NCI-H187 (cell line): ENCODE results near the gene ZGLP1.
A peak's percentile ranks its signal among the peaks of the same experiment; 100 is the strongest.

ENCODE experiments used
- DNase-seq, 2 experiments: peaks; one replicate each; lab custom pipeline; 2025; lab: John Stamatoyannopoulos, UW

ZGLP1 gene

DNA sequence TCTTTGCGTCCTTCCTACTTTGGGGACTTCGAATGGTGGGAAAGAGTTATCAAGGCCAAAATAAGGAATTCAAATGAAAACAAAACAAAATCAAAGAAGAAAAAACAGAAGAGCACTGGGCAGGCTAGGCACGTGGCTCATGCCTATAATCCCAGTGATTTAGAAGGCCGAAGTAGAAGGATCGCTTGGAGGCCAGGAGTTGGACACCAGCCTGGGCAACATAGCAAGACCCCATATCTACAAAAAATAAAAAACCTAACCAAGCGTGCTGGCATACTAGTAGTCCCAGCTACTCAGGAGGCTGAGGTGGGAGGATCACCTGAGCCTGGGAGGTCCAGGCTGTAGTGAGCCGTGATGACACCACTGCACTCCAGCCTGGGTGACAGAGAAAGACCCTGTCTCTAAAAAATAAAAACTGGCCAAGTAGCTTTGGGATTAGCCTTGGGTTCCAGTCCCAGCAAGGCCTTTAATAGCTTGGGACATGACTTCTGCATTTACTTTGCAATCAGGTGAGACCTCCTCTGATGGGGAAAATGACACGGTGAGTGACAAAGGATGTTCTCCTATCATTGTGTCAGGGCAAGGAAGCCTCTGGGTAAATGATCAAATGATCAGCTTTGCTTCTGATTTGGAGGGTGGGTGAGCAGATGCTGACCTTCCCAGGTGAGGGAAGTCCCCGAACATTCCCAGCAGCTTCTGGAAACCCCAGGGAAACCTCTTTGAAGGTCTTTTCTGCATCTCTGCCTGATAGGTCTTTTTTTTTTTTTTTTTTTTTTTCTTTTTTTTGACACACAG is 31.6 kb downstream of the ZGLP1 start:
- DNase-seq, result no peak

DNA sequence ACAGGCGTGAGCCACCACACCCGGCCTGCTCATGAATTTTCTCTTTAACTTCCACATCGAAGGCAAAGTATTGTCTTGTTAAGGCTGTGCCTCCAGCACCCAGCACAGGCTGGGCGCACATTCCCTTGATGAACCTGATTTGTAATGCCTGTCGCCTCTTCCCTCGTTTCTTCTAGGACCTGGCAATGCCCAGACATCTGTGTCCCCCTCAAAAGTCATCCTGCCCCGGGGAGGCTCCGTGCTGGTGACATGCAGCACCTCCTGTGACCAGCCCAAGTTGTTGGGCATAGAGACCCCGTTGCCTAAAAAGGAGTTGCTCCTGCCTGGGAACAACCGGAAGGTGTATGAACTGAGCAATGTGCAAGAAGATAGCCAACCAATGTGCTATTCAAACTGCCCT is 35.0 kb downstream of the ZGLP1 start:
- DNase-seq, result no peak

DNA sequence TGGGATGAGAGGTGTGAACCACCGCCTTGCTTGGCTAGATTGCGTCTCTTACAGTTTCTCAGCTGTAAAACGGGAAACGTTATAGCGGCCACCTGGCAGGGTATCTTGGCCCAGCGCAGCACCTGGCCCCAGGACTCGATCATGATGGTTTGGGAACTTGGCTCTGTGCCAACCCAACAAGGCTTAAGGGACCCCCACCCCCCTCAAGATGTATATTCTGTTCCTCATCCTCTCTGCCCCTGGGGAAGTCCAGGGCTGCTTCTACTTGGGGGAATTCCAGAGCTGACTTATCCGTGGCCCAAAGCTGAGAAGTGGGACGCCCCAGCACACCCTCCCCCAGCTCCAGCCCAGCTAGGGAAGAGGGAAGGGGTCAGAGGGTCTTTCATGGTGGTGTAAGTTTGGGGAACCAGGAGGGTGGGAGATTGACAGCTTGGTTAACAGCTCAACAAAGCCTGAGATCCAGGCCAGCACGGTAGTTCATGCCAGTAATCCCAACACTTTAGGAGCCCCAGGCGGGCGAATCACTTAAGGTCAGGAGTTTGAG is 38.0 kb downstream of the ZGLP1 start:
- DNase-seq, result no peak

DNA sequence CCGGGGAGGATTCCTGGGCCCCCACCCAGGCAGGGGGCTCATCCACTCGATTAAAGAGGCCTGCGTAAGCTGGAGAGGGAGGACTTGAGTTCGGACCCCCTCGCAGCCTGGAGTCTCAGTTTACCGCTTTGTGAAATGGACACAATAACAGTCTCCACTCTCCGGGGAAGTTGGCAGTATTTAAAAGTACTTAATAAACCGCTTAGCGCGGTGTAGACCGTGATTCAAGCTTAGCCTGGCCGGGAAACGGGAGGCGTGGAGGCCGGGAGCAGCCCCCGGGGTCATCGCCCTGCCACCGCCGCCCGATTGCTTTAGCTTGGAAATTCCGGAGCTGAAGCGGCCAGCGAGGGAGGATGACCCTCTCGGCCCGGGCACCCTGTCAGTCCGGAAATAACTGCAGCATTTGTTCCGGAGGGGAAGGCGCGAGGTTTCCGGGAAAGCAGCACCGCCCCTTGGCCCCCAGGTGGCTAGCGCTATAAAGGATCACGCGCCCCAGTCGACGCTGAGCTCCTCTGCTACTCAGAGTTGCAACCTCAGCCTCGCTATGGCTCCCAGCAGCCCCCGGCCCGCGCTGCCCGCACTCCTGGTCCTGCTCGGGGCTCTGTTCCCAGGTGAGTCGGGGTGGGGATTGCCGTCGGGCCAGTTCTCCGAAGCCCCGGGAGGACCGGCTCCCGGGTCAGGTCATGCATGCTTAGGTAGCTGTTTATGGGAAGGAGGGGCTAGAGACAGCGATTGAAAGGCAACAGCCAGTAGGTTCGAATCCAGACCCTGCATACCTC is 38.8 kb downstream of the ZGLP1 start, which contains the start of gene ICAM1:
TSS of gene ICAM1 (plus strand) at position 505 of the 779 bp plus-strand sequence. CDS start at position 545, 40 bp downstream.
- no peak for DNase-seq

DNA sequence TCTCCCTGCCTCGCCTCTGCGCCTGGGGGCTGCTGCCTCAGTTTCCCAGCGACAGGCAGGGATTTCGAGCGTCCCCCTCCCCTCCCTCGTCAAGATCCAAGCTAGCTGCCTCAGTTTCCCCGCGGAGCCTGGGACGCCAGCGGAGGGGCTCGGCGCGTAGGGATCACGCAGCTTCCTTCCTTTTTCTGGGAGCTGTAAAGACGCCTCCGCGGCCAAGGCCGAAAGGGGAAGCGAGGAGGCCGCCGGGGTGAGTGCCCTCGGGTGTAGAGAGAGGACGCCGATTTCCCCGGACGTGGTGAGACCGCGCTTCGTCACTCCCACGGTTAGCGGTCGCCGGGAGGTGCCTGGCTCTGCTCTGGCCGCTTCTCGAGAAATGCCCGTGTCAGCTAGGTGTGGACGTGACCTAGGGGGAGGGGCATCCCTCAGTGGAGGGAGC is 39.4 kb downstream of the ZGLP1 start:
- no peak for DNase-seq

DNA sequence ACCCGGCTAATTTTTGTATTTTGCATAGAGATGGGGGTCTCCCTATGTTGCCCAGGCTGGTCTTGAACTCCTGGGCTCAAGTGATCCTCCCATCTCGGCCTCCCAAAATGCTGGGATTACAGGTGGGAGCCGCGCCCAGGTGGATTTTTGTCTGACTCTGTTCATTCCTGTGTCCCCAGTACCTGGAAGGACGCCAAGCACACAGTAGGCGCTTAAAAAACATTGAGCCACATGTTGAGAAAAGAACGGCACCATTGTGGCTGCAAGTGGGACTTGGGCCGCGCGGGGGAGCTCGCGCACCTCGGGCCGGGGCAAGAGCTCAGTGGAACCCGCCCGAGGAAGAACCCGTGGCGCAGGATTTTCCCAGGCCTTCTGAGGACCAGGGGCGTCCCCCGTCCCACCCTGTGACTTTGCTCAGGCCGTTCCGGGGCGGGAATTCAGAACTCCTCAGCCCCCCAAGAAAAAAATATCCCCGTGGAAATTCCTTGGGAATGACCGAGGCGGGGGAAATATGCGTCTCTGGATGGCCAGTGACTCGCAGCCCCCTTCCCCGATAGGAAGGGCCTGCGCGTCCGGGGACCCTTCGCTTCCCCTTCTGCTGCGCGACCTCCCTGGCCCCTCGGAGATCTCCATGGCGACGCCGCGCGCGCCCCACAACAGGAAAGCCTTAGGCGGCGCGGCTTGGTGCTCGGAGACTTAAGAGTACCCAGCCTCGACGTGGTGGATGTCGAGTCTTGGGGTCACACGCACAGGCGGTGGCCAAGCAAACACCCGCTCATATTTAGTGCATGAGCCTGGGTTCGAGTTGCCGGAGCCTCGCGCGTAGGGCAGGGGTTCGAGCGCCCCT is 40.1 kb downstream of the ZGLP1 start:
- DNase-seq, result no peak

DNA sequence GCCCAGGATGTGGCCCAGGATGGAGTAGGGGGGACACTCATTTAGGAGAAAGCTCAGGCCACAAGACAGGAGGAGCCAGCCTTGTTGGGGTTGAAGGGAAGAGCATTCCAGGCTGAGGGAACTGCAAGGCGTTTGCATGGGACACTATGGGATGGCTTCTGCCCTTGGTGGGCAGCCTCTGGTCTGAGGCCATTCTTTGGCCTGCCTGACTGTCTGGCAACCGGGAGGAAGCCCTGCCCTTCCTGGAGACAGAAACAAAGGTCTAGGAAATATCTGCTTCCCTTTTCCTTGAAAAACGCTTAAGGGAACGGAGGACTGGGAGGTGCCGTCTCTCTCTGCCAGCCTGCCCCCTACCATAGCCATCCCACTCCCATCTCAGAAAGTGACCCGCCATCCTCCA is 41.5 kb downstream of the ZGLP1 start:
- no peak for DNase-seq

DNA sequence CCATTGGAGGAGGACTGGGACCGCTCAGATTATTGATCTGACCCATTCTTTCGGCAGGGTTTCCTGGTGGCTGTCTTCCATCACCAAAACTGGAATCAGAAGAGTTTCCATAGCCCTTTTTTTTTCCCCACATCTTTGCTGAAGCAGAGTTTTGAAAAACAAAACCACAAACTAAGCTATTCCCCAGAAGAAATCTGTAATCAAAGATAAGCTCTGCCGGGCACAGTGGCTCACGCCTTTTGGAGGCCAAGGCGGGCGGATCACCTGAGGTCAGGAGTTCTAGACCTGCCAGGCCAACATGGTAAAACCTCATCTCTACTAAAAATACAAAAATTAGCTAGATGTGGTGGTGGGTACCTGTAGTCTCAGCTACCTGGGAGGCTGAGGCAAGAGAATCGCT is 42.9 kb downstream of the ZGLP1 start:
- no peak for DNase-seq

DNA sequence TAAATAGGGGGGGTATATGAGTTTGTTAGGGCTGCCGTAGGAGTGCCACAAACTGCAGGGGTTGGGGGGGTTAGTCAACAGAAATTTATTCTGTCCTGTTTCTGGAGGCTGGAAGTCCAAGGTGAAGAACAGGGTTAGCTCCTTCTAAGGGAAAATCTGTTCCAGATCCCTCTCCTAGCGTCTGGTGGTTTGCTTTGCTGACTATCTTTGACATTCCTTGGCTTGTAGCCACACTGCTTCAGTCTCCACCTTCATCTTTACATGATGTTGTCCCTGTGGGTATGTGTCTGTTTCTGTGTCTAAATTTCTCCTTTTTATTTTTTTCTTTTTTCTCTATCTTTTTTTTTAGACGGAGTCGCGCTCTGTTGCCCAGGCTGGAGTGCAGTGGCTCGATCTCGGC is 46.8 kb downstream of the ZGLP1 start:
- DNase-seq, result no peak

DNA sequence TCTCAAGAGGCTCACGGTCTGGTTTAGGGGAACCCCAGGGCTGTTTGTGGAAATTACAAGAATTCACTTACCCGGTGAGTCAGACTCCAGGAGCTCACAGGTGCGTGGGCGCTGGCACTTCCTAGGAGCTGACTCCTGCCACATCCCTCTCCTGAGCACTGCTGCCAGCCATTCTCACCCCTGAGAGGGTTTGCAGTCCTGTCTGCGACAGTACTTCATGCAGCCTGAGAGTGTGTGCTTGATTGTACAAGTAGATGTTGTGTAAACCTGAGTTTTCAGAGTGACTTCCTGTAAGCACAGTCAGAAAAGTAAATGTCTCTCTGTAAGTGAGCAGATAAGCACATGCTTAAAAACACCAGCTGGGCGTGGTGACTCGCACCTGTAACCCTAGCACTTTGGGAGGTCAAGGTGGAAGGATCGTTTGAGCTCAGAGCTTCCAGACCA is 49.5 kb downstream of the ZGLP1 start:
- no peak for DNase-seq

DNA sequence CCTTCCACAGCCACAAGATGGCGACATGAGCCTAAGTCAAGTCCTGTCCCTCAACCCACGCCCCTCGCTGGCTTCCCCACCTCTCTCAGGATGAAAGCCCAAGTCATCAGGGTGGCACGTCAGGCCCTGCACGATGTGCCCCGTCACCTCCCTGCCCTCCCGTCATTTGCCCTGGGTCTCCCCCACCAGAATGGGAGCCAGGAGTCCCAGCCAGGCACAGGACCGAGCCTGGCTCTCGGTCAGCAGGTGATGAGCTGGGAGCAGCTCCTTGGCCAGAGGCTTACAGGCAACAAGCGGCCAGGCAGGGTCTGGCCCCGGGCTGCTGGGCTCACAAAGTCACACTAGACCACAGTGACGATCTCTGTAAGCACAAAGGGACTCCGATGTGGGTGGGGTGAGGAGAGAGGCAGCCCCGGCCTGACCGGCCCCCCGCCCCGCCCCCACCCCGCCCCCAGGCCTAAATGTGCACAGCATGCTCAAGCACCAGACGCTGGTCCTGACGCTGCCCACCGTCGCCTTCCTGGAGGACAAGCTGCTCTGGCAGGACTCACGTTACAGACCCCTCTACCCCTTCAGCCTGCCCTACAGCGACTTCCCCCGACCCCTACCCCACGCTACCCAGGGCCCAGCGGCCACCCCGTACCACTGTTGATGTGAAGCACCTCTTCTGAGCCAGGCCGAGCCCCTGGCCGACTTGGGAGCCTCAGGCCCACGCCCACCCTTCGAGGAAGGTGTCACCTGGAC is 50.3 kb downstream of the ZGLP1 start:
- peak in 1 of 2 experiments; percentile 10 for DNase-seq

DNA sequence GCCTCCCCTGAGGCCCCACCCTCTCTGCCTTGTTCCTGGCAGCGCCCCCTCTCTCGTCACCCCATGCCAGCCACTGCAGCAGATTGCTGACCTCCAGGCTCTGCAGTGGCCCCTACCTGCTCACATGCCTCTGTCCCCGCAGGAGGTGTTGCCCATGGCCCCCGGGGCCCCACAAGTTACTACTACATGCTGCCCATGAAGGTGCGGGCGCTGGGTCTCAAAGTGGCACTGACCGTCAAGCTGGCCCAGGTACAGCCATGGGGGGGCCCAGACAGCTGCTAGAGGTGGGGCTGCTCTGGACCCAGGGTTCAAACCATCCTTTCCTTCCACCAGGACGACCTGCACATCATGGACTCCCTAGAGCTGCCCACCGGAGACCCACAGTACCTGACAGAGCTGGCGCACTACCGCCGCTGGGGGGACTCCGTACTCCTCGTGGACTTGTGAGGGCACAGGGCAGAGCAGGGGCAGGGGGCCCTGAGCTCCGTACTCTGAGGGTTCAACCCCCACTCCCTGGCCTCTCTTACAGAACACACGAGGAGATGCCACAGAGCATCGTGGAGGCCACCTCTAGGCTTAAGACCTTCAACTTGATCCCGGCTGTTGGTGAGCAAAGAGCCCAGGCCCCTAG is 51.4 kb downstream of the ZGLP1 start:
- no peak for DNase-seq

DNA sequence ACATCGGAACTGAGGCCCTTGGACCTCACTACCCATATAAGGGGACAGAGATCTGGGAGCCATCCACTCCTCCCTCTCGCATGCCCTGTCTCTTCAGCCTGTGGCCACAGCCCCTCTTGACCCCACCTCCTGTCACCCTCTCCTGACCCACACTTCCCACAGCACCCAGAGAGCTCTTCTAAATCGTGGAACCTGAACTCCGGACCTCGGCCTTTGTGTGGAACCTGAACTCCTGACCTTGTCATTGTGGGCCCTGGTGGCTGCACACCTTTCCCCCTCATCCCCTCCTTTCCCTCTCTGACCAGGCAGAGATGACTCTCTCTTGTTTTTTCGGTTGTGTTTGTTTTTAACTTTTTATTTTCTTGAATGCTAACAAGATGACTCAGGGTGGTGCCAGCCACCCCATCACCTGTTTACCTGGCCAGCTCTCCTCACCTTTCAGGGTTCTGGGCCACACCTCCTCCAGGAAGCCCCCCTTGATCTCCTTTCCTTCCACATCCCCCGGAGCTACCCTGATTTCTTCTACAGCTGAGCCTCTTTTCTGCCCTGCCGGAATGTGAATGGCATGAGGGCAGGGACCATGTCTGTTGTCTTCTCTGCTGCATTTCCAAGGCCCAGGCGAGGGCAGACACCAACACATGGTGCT is 52.5 kb downstream of the ZGLP1 start:
- DNase-seq, result no peak

DNA sequence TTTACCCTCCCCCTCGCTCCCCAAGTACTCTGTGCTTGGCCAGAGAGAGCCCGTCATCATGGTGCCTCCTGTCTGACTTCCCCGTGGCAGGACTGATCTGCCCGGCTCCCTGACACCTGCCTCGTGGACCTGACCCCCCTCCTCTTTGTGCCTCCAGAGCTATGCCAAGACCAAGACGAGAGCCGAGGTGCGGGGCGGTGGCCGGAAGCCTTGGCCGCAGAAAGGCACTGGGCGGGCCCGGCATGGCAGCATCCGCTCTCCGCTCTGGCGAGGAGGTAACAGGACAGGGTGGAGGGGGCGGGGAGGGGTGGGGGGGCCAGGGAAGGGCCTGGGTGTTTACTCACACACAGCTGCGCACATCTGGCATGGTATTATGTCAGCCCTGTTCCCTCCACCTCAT is 53.1 kb downstream of the ZGLP1 start:
- DNase-seq, result no peak

DNA sequence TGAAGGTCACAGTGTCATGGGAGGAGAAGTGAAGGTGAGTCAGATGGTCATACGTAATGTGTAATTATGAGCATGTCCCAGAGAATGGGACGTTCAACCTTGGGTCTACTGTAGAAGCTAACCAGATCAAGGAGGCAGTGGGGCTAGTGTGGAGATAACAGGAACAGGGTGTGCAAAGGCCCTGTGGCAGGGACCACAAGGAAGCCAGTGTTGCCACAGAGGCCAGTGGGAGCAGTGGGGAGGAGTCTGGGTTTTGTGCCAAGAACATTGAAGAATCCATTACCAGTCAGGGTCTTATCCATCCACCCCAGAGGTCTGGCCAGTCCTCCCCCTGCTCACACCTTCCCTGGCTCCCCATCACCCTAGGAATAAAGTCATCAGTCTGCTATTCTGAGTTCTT is 54.3 kb downstream of the ZGLP1 start:
- no peak for DNase-seq
